Upper lobe of left lung (tissue), 4 donors: ENCODE measurements around the gene GPR137.

Source experiments
- EP300 ChIP-seq, 4 donors: sonication (generic); formaldehyde crosslinking; IDR thresholded peaks; one replicate each; pipeline ENCODE4 v1.5.1; 2017; ENCODE audit warnings: antibody characterized with exemption in 4 of 4, control low read depth in 2 of 4
- POLR2A ChIP-seq, 4 donors: fragments of 450-650 bp; IDR thresholded peaks; one replicate each; pipeline ENCODE4 v1.5.1; 2016 to 2017; ENCODE audit warnings: antibody characterized with exemption in 4 of 4, mild to moderate bottlenecking in 2 of 4
- POLR2AphosphoS5 ChIP-seq, 2 donors: sonication (generic); formaldehyde crosslinking; IDR thresholded peaks; one replicate each; pipeline ENCODE4 v1.5.1; 2017; ENCODE audit warnings: antibody characterized with exemption in 2 of 2
- TF ChIP-seq, protein P1 (sequence below), 6 experiments: fragments of 450-650 bp in 4 of 6; fragments of 200-600 bp in 2 of 6; sonication (generic) in 2 of 6; IDR thresholded peaks; one replicate each; pipeline ENCODE4 v1.5.1; 2016 to 2019; ENCODE audit warnings: antibody characterized with exemption in 6 of 6

DNA sequence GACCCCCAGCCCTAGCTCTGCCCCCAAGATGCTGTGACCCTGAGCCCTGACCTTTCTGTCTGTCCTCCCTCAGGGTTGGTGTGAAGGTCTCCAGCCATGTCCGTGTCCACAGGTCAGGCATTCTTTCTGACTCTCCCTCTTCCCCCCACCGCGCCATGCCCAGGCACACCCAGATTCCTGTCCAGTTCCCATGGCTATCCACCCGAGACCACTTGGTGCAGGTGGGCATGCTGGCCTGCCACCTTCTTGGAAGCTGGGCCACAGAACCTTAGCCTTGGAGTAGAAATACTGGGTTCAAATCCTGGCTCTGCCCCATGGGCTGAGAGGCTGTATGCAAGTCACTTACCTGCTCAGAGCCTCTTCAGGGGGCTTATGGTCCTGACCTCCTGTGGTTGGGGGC is 36.6 kb upstream of the GPR137 start:
- TF ChIP-seq, protein P1, sequence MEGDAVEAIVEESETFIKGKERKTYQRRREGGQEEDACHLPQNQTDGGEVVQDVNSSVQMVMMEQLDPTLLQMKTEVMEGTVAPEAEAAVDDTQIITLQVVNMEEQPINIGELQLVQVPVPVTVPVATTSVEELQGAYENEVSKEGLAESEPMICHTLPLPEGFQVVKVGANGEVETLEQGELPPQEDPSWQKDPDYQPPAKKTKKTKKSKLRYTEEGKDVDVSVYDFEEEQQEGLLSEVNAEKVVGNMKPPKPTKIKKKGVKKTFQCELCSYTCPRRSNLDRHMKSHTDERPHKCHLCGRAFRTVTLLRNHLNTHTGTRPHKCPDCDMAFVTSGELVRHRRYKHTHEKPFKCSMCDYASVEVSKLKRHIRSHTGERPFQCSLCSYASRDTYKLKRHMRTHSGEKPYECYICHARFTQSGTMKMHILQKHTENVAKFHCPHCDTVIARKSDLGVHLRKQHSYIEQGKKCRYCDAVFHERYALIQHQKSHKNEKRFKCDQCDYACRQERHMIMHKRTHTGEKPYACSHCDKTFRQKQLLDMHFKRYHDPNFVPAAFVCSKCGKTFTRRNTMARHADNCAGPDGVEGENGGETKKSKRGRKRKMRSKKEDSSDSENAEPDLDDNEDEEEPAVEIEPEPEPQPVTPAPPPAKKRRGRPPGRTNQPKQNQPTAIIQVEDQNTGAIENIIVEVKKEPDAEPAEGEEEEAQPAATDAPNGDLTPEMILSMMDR (IDR thresholded peaks at IDR 0.05): no peak
- TF ChIP-seq POLR2A (IDR thresholded peaks at IDR 0.05) (no peak), POLR2AphosphoS5 (IDR thresholded peaks at IDR 0.05) (no peak), EP300 (IDR thresholded peaks at IDR 0.05) (no peak)
